ENCODE results near the gene RPL21. TPM values are rescaled to one million over a fixed set of nuclear protein-coding genes. Genes with fewer than 3 reads are reported as not detected.
"Not testable (repeated sequence)": the region's sequence is repeated elsewhere in the genome, so short reads cannot be mapped to it uniquely, and the experiment has no call there.

Gene RPL21
- total RNA-seq, 2 donors from 2014 or later, result 748 to 990 TPM

GRCh38 chr13:27283906-27284493 is 32.6 kb downstream of the RPL21 start:
- H3K4me3 Mint-ChIP-seq, result no peak overlapping the region
- H3K36me3 Mint-ChIP-seq, result no peaks in the 10 kb centered on the region
- peaks cover 5 to 7% of the 10 kb centered on the region in 2 donors for H3K27me3 Mint-ChIP-seq
- ATAC-seq (peak in 1 of 2 donors; percentile 67), DNase-seq (ENCODE audit: low spot score) (no peak)
- no peak overlapping the region for H3K27ac Mint-ChIP-seq
- H3K9me3 Mint-ChIP-seq, result no peaks in the 10 kb centered on the region
- H3K4me1 Mint-ChIP-seq (ENCODE audit: low read depth in 2 of 2), result no peaks in the 10 kb centered on the region

DNA sequence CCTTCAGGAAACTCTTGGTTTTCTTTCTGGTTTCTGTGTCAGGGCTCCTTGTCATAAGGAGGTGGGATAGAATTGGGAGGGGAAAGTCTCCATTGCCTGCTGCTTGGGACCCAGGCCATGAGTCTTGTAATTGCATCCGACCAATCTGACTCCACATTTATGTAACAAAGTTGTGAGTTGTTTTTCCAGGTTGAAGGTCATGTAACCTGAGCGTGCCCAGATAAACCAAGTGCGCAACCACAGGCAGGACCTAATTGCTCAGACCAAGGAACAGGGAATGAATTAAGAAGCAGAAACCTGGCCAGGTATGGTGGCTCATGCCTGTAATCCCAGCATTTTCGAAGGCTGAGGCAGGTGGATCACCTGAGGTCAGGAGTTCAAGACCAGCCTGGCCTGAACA is 37.0 kb downstream of the RPL21 start:
- Mint-ChIP-seq H3K4me1 (ENCODE audit: low read depth in 2 of 2) (no peaks in the 10 kb centered on the region), H3K36me3 (no peaks in the 10 kb centered on the region), H3K9me3 (no peaks in the 10 kb centered on the region), H3K27me3 (peaks cover 8 to 10% of the 10 kb centered on the region in 2 donors), H3K27ac (no peak overlapping the region), H3K4me3 (no peak overlapping the region)
- ATAC-seq (no peak), DNase-seq (ENCODE audit: low spot score) (no peak)

DNA sequence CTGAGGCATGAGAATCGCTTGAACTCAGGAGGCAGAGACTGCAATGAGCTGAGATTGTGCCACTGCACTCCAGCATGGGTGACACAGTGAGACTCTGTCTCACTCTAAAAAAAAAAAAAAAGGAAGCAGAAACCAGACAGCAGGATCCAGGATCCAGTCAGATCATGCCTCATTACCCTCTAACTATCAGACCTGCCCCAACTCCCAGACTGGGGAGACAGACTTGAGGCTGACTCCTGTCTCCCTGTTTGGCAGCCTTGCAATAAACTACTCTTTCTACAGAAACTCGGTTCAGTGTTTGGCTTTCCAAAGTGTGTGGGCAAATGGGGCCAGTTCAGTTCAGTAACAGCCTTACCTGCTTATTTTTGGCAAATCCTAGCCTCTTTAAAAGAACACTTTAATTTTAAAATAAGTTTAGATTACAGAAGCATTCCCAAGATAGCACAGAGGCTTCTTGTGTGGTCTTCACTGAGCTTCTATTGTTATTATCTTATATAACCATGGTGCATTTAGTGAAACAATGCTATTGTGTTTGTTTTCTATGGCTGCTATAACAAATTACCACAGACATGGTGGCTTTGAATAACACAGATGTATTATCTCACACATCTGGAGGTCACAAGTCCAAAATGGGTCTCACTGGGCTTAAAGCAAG is 37.8 kb downstream of the RPL21 start:
- Mint-ChIP-seq H3K4me3 (no peak overlapping the region), H3K4me1 (ENCODE audit: low read depth in 2 of 2) (no peaks in the 10 kb centered on the region), H3K27me3 (peaks cover 12 to 15% of the 10 kb centered on the region in 2 donors), H3K27ac (no peak overlapping the region), H3K36me3 (no peaks in the 10 kb centered on the region), H3K9me3 (no peaks in the 10 kb centered on the region)
- ATAC-seq (no peak), DNase-seq (ENCODE audit: low spot score) (no peak)

GRCh38 chr13:27290715-27291114 is 39.4 kb downstream of the RPL21 start:
- H3K27me3 Mint-ChIP-seq, result peaks cover 12 to 18% of the 10 kb centered on the region in 2 donors

DNA sequence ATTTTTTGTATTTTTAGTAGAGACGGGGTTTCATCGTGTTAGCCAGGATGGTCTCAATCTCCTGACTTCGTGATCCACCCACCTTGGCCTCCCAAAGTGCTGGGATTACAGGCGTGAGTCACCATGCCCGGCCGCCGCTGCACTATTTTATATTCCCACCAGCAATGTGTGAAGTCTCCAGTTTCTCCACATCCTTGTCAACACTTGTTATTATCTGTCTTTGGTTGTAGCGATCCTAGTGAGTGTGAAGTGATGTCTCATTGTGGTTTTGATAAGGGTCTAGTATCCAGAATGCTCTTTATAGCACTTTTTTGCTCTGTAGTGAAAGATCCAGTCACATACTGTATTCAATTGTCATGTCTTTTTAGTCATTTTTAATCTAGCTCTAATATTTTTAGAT is 40.6 kb downstream of the RPL21 start:
- H3K4me1 Mint-ChIP-seq (ENCODE audit: low read depth in 2 of 2); H3K36me3 Mint-ChIP-seq; ATAC-seq; H3K27ac Mint-ChIP-seq; DNase-seq (ENCODE audit: low spot score); H3K9me3 Mint-ChIP-seq; H3K4me3 Mint-ChIP-seq: not testable (repeated sequence)
- peaks cover 14 to 22% of the 10 kb centered on the region in 2 donors for H3K27me3 Mint-ChIP-seq

More at GRCh38 chr13:27290715-27291114, 39.4 kb downstream of the RPL21 start:
- DNase-seq (ENCODE audit: low spot score) (no peak), ATAC-seq (no peak)
- H3K4me1 Mint-ChIP-seq (ENCODE audit: low read depth in 2 of 2), result no peaks in the 10 kb centered on the region
- H3K4me3 Mint-ChIP-seq, result no peak overlapping the region
- no peaks in the 10 kb centered on the region for H3K36me3 Mint-ChIP-seq
- H3K9me3 Mint-ChIP-seq, result no peaks in the 10 kb centered on the region
- H3K27ac Mint-ChIP-seq, result no peak overlapping the region

DNA sequence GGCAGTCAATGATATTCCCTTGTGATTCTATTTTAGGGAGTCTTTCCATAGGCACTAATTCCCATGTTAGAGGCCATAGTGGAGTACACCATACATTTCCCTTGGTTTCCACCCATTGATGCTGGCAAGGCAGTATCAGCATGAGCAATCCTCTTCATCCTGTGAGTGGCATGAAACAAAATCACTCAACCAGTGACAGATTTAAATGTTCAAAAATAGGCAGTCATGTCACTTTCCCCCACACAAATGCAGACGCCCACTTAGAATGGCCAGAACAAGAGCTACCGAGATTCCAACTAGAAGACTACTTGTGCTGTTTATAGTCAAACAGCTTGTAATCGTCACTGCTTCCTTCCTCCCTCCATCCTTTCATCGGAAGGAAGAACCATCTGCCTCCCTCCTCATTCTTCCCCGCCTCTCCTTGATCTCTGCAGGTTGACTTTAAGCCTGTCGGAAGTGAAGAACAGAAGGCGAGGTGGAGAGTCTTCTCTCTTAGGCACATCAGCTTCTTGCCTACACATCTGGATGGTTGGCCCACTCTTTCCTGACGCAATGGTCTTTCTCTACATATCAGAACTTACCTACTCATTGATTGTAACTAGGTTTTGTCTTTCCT is 41.8 kb downstream of the RPL21 start:
- H3K36me3 Mint-ChIP-seq, result no peaks in the 10 kb centered on the region
- no peak overlapping the region for H3K27ac Mint-ChIP-seq
- DNase-seq (ENCODE audit: low spot score), result no peak
- ATAC-seq, result no peak
- no peaks in the 10 kb centered on the region for H3K9me3 Mint-ChIP-seq
- no peak overlapping the region for H3K4me3 Mint-ChIP-seq
- no peaks in the 10 kb centered on the region for H3K4me1 Mint-ChIP-seq (ENCODE audit: low read depth in 2 of 2)
- peaks cover 17 to 34% of the 10 kb centered on the region in 2 donors for H3K27me3 Mint-ChIP-seq

DNA sequence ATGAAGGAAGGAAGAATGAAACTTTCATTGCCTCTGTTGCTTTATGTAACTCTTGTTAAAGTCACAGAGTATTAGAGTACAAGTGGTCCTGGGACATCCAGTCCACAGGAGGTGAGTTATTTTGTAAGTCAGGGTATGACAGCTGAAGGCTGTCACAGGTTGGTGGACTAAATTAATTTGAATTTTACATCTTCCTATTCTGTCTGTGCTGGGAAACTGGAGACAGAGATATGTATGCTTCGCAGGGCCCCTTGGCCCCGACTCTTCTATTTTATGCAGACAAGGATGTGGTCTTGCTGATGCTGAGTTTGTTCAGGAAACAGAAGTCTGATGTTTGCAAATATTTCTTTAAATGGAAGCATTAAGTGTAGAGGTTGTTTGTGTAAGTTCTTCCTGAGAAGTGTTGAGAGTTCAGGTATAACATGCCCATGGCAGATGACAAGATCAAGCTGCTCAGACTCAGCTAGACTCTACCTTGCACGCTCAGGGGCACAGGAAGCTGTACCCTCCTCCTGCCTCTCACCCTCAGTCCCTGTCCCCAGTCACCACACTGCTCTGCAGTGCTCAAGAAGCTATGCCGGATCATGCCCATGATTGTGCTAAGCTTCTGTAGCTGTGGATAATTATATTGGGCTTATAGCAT is 42.6 kb downstream of the RPL21 start:
- Mint-ChIP-seq H3K4me3 (no peak overlapping the region), H3K36me3 (no peaks in the 10 kb centered on the region), H3K27ac (no peak overlapping the region), H3K9me3 (no peaks in the 10 kb centered on the region), H3K4me1 (ENCODE audit: low read depth in 2 of 2) (no peaks in the 10 kb centered on the region), H3K27me3 (peaks cover 18 to 38% of the 10 kb centered on the region in 2 donors)
- ATAC-seq (peak in 1 of 2 donors; percentile 61), DNase-seq (ENCODE audit: low spot score) (no peak)

DNA sequence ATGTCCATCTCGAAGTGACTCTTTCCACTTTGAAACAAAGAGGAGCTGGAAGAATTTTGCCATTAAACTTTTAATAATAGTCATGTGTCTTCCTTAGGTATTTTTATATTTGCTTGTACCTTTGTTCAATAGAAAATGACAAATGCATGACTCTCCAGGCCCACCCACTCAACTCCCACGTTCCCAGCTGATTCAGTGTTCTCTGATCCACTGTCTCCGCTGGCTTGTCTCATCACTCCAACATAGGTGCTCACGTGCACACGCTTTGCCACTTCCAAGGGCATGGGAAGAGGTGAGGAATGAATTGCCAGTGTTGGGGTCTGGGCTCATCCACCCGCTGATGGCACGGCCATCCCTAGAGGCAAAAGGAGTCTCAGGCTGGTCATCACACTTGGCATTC is 43.7 kb downstream of the RPL21 start:
- Mint-ChIP-seq H3K4me3 (no peak overlapping the region), H3K27me3 (peaks cover 22 to 45% of the 10 kb centered on the region in 2 donors), H3K9me3 (no peaks in the 10 kb centered on the region), H3K27ac (no peak overlapping the region), H3K36me3 (no peaks in the 10 kb centered on the region), H3K4me1 (ENCODE audit: low read depth in 2 of 2) (no peaks in the 10 kb centered on the region)
- ATAC-seq (no peak), DNase-seq (ENCODE audit: low spot score) (no peak)

- no peak for DNase-seq (ENCODE audit: low spot score)
- no peaks in the 10 kb centered on the region for H3K36me3 Mint-ChIP-seq
- no peak overlapping the region for H3K27ac Mint-ChIP-seq
- H3K4me3 Mint-ChIP-seq, result no peak overlapping the region
- no peak for ATAC-seq
- no peaks in the 10 kb centered on the region for H3K9me3 Mint-ChIP-seq
- peaks cover 22 to 45% of the 10 kb centered on the region in 2 donors for H3K27me3 Mint-ChIP-seq
- no peaks in the 10 kb centered on the region for H3K4me1 Mint-ChIP-seq (ENCODE audit: low read depth in 2 of 2)
Measured at GRCh38 chr13:27295660-27296059, 44.3 kb downstream of the RPL21 start.

DNA sequence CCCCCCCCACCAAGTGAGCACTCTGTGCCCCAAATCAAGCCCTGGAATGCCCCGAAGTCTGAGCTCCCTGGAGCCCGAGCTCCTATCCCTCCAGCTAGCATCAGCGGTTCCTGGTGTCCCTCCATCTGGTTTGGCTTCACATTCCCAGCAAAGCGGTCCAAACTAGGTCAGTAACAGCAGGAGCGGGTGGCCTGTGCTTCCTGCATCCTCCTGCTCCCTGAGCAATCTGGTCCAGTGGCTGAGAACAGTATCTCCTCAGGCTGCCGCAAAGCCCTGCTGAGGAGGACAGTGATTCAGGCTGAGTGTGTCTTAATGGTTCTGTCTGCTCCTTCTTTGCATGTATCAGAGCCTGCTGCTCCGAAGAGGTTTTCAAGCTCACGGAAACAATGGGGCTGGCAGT is 45.1 kb downstream of the RPL21 start:
- no peak overlapping the region for H3K4me3 Mint-ChIP-seq
- H3K27me3 Mint-ChIP-seq, result peaks cover 22 to 45% of the 10 kb centered on the region in 2 donors
- H3K36me3 Mint-ChIP-seq, result no peaks in the 10 kb centered on the region
- ATAC-seq, result no peak
- no peaks in the 10 kb centered on the region for H3K9me3 Mint-ChIP-seq
- no peaks in the 10 kb centered on the region for H3K4me1 Mint-ChIP-seq (ENCODE audit: low read depth in 2 of 2)
- no peak overlapping the region for H3K27ac Mint-ChIP-seq
- DNase-seq (ENCODE audit: low spot score), result no peak

DNA sequence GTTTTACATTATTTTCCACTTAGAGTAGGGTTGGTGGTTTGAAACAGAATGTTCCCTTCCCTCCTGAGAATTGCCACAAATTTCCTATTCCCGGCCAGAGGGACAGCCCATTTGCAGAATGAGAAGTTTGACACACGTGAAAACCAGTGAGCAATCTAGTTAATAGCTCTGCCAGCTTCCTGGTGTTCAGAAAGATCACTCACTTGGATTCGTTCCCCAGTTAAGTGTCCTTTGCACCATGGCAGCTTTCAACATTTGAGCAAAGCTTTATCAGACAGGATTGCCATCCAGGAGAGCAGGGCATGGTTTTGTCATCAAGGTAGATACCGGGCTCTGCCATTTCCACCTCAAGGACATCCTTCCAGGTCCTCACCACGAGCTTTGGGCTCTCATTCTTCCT is 47.5 kb downstream of the RPL21 start:
- H3K9me3 Mint-ChIP-seq, result no peaks in the 10 kb centered on the region
- no peak overlapping the region for H3K27ac Mint-ChIP-seq
- ATAC-seq, result no peak
- no peaks in the 10 kb centered on the region for H3K36me3 Mint-ChIP-seq
- no peak for DNase-seq (ENCODE audit: low spot score)
- H3K27me3 Mint-ChIP-seq, result peaks cover 14 to 38% of the 10 kb centered on the region in 2 donors
- no peaks in the 10 kb centered on the region for H3K4me1 Mint-ChIP-seq (ENCODE audit: low read depth in 2 of 2)
- H3K4me3 Mint-ChIP-seq, result no peak overlapping the region

- DNase-seq (ENCODE audit: low spot score); H3K9me3 Mint-ChIP-seq; ATAC-seq; H3K4me1 Mint-ChIP-seq (ENCODE audit: low read depth in 2 of 2); H3K36me3 Mint-ChIP-seq; H3K27ac Mint-ChIP-seq; H3K4me3 Mint-ChIP-seq: not testable (repeated sequence)
- H3K27me3 Mint-ChIP-seq, result peaks cover 12 to 30% of the 10 kb centered on the region in 2 donors
Measured at GRCh38 chr13:27300406-27300805, 49.0 kb downstream of the RPL21 start.

DNA sequence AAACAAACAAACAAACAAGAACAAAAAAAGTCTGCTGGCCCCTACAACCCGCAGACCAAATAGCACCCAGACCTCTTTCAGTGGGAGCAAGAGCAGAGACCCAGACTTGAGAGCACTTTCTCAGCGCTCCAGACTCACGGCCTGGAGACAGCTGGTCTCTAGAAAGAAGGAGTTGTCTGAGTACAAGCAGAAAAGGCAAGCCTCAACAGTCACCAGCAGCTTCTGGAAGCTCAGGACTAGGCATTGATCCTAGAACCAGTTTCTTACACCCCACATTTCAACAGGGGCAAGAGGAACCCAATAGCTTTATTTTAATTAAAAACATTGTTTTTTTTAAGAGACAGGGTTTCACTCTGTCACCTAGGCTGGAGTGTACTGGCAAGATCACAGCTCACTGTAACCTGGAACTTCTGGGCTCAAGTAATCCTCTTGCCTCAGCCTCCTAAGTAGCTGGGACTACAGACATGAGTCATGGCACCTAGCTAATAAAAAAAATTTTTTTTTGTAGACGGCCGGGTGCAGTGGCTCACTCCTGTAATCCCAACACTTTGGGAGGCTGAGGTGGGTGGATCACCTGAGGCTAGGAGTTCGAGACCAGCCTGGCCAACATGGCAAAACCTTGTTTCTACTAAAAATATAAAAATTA is 49.7 kb downstream of the RPL21 start:
- H3K4me3 Mint-ChIP-seq, result no peak overlapping the region
- H3K27me3 Mint-ChIP-seq, result peaks cover 12 to 30% of the 10 kb centered on the region in 2 donors
- no peaks in the 10 kb centered on the region for H3K9me3 Mint-ChIP-seq
- no peaks in the 10 kb centered on the region for H3K4me1 Mint-ChIP-seq (ENCODE audit: low read depth in 2 of 2)
- H3K27ac Mint-ChIP-seq, result no peak overlapping the region
- DNase-seq (ENCODE audit: low spot score) (no peak), ATAC-seq (no peak)
- H3K36me3 Mint-ChIP-seq, result no peaks in the 10 kb centered on the region

Measured in natural killer cell treated with Interleukin-12 subunit alpha and Interleukin-12 subunit beta and Interleukin-15 and Interleukin-18, amount 100 ng/mL, for 72 hours (primary cell).